Stimulated activated naive CD8-positive, alpha-beta T cell treated with anti-CD3 and anti-CD28 coated beads, Interleukin-15, Interleukin-2, amounts not matched to agents 100 ng/mL and 50 ng/mL, for 24 hours (primary cell): Measurements from ENCODE around the gene SC5D.

Source experiments
- H3K27ac Mint-ChIP-seq: one replicate; pipeline ENCODE4 v1.8.0; 2021; ENCODE audit warnings: mild to moderate bottlenecking, mixed read lengths
- H3K27me3 Mint-ChIP-seq: one replicate; pipeline ENCODE4 v1.8.0; 2021; ENCODE audit warnings: mixed read lengths
- H3K36me3 Mint-ChIP-seq: one replicate; pipeline ENCODE4 v1.8.0; 2021; ENCODE audit warnings: low read depth, mixed read lengths
- H3K4me1 Mint-ChIP-seq: one replicate; pipeline ENCODE4 v1.8.0; 2021; ENCODE audit warnings: low read depth, mixed read lengths
- H3K4me3 Mint-ChIP-seq: one replicate; pipeline ENCODE4 v1.8.0; 2021; ENCODE audit warnings: mild to moderate bottlenecking, mixed read lengths
- H3K9me3 Mint-ChIP-seq: one replicate; pipeline ENCODE4 v1.8.0; 2021; ENCODE audit warnings: mixed read lengths

The SC5D gene

GRCh38 chr11:121350314-121351082, 57.9 kb downstream of the SC5D start:
- H3K27me3 Mint-ChIP-seq: no peaks in the 10 kb centered on the region
- no peaks in the 10 kb centered on the region for H3K36me3 Mint-ChIP-seq
- H3K4me1 Mint-ChIP-seq: no peaks in the 10 kb centered on the region
- H3K27ac Mint-ChIP-seq: no peak overlapping the region
- H3K9me3 Mint-ChIP-seq: no peaks in the 10 kb centered on the region
- H3K4me3 Mint-ChIP-seq: no peak overlapping the region

- H3K27ac Mint-ChIP-seq: no peak overlapping the region
- H3K27me3 Mint-ChIP-seq: no peaks in the 10 kb centered on the region
- no peaks in the 10 kb centered on the region for H3K4me1 Mint-ChIP-seq
- no peaks in the 10 kb centered on the region for H3K9me3 Mint-ChIP-seq
- no peak overlapping the region for H3K4me3 Mint-ChIP-seq
- no peaks in the 10 kb centered on the region for H3K36me3 Mint-ChIP-seq
Measured at GRCh38 chr11:121351083-121351630, 58.6 kb downstream of the SC5D start.

GRCh38 chr11:121352251-121352891, 59.8 kb downstream of the SC5D start:
- Mint-ChIP-seq H3K36me3 (no peaks in the 10 kb centered on the region), H3K27ac (no peak overlapping the region), H3K4me1 (no peaks in the 10 kb centered on the region), H3K9me3 (no peaks in the 10 kb centered on the region), H3K4me3 (no peak overlapping the region), H3K27me3 (no peaks in the 10 kb centered on the region)

GRCh38 chr11:121354192-121354591, 61.6 kb downstream of the SC5D start:
- H3K27ac Mint-ChIP-seq: no peak overlapping the region

GRCh38 chr11:121356357-121356756, 63.8 kb downstream of the SC5D start:
- Mint-ChIP-seq H3K27ac (no peak overlapping the region), H3K4me3 (no peak overlapping the region), H3K27me3 (no peaks in the 10 kb centered on the region), H3K9me3 (no peaks in the 10 kb centered on the region), H3K36me3 (no peaks in the 10 kb centered on the region), H3K4me1 (no peaks in the 10 kb centered on the region)

More at GRCh38 chr11:121354192-121354591, 61.6 kb downstream of the SC5D start:
- H3K4me3 Mint-ChIP-seq: no peak overlapping the region
- no peaks in the 10 kb centered on the region for H3K36me3 Mint-ChIP-seq
- no peaks in the 10 kb centered on the region for H3K4me1 Mint-ChIP-seq
- no peaks in the 10 kb centered on the region for H3K9me3 Mint-ChIP-seq
- H3K27me3 Mint-ChIP-seq: no peaks in the 10 kb centered on the region
